ENCODE data around the gene RCSD1.
A peak's percentile ranks its signal among the peaks of the same experiment; 100 is the strongest.

RCSD1 gene

DNA sequence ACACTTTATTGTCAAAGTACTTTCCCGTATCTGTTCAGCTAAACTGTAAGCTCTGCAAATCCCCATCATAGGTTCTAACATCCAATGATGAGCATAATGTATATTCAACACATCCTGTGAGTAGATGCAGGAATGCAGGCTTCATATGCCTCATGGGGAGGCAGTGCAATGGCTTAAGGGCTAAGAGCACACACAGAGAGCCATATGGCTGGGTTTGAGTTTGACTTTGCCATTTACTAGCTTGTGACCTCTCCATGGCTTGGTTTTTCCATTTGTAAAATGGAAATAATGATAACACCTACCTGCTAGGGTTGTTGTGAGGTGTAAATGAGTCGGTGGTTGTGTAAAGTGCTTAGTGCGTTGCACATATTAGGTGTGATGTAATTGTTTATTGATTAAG, 13.4 kb downstream of the RCSD1 start:
- DNase-seq, result no peak

DNA sequence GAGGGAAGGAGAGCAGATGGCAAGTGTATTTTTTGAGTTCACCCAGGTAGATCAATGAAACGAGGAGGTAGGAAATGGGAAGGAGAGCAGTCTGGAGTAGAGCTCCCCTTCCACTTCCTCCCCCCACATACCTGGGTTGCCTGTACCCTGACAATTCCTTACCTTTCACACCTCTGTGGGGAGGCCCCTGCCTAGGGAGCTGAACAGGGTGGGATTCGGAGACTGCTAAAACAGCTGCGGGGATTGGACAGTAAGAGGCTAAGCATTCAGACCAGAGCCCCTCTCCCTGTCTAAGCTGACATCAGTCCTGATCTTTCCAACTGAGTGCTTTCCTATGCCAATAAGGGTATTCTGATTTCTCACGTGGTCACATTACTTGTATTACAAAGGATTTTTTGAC, 14.5 kb downstream of the RCSD1 start:
- no peak for DNase-seq

DNA sequence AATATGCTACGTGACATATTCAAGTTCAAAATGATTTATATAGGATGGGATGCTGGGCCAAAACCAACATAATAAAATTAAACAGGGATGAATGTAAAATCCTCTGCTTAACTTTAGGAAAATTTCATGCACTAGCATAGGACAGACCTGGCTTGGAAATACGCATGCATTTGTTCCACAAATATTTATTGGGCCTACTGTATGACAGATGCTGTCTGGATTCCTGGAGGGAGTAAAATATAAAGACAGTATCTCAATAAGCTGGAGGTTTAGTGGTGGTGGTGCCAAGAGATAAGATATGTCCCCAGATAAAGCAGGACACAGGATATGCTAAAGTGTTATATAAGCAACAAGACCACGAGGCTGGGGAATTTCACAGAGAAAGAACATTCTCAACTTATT, 15.1 kb downstream of the RCSD1 start:
- DNase-seq, result no peak

- no peak for DNase-seq
Observed at GRCh38 chr1:167645625-167646414, 15.8 kb downstream of the RCSD1 start.

DNA sequence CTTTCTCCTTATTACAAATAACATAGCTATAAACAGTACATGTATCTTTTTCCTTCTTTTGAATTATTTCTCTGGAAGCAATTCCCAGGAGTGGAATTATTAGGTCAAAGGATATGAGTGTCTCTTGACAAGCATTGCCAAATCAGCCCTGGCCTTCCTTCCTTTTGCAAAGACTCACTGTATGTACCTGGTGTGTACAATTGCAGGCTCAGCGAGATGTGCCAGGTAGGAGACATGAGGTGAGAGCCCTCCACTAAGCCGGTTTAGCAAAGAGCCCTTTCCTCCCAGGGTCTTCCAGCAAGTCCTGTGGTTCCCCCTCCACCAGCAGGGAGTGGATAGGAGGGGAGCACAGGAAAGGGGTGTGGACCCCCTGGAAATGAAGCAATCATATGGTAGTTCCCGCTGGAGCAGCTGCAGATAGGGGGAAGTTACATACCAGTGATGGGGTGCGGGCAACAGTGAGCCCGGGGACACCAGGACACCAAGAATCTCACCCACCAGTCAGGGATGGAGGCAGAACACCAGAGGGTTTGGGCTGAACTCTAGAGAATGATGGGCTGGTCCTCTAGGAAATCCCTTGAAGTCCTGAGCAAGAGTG, 18.3 kb downstream of the RCSD1 start:
- no peak for DNase-seq

- DNase-seq, result no peak
Observed at GRCh38 chr1:167648978-167649744, 19.1 kb downstream of the RCSD1 start.

GRCh38 chr1:167650269-167651160, 20.5 kb downstream of the RCSD1 start:
- DNase-seq, result peak; percentile 48

DNA sequence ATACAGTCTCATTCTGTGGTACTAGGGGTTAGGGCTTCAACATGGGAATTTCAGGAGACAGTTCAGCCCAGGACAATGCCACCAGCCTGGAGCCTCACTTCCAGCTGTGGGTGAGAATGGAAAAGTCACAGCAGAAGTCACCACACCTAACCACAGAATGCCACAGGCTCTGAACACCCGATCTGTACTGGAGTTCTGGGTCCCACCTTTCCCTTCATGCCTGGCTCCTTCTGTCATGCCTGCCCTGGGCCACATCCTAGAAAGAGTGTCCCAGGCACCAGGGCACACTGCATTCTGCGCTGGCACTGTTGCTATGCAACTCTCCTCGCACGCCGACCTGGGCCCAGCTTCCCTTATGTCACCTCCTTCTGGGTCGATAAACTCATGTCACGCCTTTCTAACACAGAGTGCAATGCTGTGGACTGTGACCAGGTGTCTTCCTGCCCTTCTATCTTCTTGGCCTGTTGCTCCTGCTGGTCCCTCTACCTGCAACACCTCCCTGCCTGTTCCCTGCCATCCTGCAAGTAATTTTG, 21.2 kb downstream of the RCSD1 start:
- DNase-seq, result no peak

DNA sequence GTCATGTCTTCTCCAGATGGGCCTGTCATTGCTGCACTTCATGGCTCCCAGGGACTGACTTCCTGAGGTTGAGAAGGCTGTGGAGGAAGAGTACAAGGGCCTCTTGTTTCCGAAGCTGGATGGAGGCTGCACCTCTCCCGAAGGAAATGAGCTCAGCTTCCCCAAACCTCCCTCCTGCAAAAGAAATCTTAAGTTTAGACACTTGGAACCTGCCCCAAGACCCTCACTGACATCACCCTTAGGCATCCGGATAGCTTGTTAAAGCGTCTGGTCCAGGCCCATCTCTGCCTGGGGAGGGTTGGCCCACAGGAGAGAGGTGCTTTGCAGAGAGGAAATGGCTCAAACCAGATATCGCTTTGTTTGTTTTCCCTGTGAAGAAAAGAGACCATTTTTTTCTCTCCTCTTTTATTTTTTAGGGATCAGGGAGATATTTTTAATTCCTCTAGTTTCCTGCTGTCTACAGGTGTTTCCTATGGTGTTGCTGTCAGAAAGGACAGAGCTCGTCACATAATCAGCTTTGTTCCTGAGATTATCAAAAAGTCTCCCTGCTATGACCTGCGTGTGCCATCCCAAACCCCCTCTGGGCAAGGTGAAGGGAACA, 25.0 kb downstream of the RCSD1 start:
- no peak for DNase-seq

- DNase-seq, result no peak
Observed at GRCh38 chr1:167656657-167657056, 26.6 kb downstream of the RCSD1 start.

DNA sequence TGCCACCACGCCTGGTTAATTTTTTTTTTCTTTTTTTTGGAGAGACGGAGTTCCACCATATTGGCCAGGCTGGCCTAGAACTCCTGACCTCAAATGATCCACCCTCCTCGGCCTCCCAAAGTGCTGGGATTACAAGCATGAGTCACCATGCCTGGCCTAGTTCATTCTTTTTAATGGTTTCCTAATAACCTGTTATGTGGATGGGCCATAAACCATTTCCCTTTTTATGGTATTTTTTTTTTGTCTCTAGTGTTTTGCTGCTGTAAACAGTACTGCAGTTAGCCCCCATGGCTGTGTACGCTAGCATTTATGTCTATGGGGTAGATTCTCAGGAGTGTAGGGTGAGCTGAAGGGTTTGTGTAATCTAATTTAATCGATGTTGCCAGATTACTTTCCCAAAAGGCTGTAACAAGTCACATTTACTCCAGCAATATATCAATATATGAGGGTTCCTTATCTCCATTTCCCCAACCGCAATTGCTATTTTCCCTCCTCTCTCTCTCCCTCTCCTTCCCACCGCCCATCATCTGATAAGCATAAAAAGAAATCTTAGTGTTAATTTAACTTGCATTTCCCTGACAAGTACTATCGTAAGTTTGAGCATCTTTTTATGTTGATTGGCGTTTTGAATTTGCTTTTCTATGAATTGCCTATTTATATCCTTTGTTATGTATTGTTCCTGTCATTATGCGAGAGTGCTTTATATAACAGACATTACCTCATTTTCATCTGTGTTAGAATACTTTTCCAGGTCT, 28.7 kb downstream of the RCSD1 start:
- no peak for DNase-seq

GRCh38 chr1:167659450-167659849, 29.4 kb downstream of the RCSD1 start:
- no peak for DNase-seq

- no peak for DNase-seq
Observed at GRCh38 chr1:167659881-167660280, 29.8 kb downstream of the RCSD1 start.

- no peak for DNase-seq
Observed at GRCh38 chr1:167661527-167662426, 31.7 kb downstream of the RCSD1 start.

DNA sequence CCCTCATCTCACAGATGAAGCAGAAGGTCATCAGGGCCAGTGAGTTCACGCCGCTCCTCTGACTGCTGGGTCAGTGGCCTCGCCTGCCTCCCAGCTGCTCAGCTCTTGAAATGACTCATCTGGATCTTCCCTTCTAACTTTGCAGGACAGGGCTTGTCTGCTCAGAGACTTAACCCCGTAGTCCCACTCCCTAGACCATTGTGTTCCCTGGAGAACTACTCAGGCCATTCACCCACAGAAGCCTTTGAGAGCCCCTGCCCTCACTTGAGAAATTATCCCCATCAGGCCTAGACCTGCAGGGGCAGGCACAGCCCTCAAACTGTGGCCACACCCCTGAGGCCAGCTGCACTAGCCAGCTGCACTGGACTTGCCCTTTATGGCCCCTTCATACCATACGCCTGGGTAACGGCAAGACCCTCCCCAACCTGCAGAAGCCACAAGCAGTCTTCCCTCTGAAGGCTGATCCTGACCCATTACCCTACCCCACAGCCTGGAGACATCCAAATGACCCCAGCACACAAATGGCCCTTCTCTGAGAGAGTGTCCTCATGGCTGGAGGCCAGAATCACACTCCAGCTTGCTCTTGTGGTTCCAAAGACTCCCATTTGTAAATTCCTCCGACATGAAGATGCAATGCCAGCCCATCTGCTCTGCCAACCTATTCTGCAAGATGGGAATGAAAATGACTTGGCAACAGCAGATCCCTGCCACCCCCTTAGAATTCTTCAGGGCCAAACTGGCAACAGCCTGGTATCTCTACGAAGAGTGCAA, 33.2 kb downstream of the RCSD1 start:
- DNase-seq, result no peak

GRCh38 chr1:167665469-167665868, 35.4 kb downstream of the RCSD1 start:
- DNase-seq, result no peak

GRCh38 chr1:167666416-167666815, 36.4 kb downstream of the RCSD1 start:
- DNase-seq, result no peak

- DNase-seq, result no peak
Observed at GRCh38 chr1:167667536-167667935, 37.5 kb downstream of the RCSD1 start.

GRCh38 chr1:167668108-167668507, 38.1 kb downstream of the RCSD1 start:
- no peak for DNase-seq
